Kidney epithelial cell (primary cell): ENCODE data around the gene NRG2. TPM values are rescaled to one million over a fixed set of nuclear protein-coding genes. Genes with fewer than 3 reads are reported as not detected.
A peak's percentile ranks its signal among the peaks of the same experiment; 100 is the strongest.

Experiments used
- DNase-seq: peaks from one replicate; pipeline ENCODE4 v3.0.0-alpha.2; 2010; ENCODE audit warnings: low read depth
- H3K27me3 ChIP-seq: 2 replicates; pipeline ENCODE4 v1.6.0; 2011; ENCODE audit warnings: low read length; ENCODE audit not compliant: control insufficient read depth, insufficient read depth
- H3K36me3 ChIP-seq: 2 replicates; pipeline ENCODE4 v1.5.1; 2011; ENCODE audit warnings: low read length; ENCODE audit not compliant: control insufficient read depth, insufficient read depth
- H3K4me3 ChIP-seq: 2 replicates; pipeline ENCODE4 v1.5.1; 2011; ENCODE audit warnings: low read depth, mild to moderate bottlenecking, control low read depth, low read length
- total RNA-seq: library from RNA; depleted of rRNA; stranded (reverse); fragments of >200 nt; gene quantifications from 2 replicates; pipeline ENCODE4 v1.2.3, GENCODE V29; 2015
- TF ChIP-seq, protein P1 (sequence below): IDR thresholded peaks from 2 replicates; pipeline ENCODE4 v1.5.1; 2011; ENCODE audit warnings: mild to moderate bottlenecking, moderate library complexity, low read length, control low read depth, inconsistent platforms; ENCODE audit not compliant: insufficient read depth, poor library complexity, severe bottlenecking

Gene NRG2
- total RNA-seq, 1 donor from 2014 or later = not detected

DNA sequence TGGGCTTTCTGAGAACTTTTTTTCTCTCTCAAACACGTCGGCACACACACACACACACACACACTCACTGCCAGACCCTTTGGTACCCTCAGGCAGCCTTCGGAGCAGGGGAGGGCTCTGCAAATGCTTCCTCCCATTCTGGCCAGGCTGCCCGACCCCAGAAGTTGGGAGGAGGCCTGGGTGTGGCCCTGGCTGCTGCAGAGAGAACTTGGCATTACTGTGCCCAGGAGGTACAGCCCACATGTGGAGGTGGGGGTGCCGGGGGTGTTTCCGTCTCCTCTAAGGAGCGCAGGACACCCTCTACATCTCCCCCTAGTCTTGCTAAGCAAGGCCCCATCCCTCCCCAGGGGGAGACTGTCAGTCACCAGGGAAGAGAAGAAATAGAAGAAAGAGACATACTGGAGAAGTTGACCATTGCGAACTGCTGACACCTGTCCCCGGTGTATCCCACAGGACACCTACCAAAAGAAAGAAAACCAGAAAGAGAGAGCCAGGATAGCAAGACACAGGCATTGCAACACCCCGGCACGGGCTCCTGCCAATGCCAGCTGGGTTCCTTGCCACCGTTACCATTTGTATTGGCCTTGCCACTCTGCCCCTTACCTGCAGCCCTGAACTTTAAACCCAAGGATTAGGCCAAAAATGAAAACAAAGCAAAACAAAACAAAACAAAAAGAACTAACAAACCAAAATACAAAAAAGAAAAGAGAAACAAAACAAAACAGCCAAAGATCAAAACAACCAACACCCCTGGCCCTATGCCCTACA lies 178.2 kb downstream of the NRG2 start:
- no peaks in the 10 kb centered on the region for H3K36me3 ChIP-seq
- no peak for DNase-seq
- peaks cover 22% of the 10 kb centered on the region for H3K27me3 ChIP-seq
- no peak overlapping the region for H3K4me3 ChIP-seq
- TF ChIP-seq, protein P1, sequence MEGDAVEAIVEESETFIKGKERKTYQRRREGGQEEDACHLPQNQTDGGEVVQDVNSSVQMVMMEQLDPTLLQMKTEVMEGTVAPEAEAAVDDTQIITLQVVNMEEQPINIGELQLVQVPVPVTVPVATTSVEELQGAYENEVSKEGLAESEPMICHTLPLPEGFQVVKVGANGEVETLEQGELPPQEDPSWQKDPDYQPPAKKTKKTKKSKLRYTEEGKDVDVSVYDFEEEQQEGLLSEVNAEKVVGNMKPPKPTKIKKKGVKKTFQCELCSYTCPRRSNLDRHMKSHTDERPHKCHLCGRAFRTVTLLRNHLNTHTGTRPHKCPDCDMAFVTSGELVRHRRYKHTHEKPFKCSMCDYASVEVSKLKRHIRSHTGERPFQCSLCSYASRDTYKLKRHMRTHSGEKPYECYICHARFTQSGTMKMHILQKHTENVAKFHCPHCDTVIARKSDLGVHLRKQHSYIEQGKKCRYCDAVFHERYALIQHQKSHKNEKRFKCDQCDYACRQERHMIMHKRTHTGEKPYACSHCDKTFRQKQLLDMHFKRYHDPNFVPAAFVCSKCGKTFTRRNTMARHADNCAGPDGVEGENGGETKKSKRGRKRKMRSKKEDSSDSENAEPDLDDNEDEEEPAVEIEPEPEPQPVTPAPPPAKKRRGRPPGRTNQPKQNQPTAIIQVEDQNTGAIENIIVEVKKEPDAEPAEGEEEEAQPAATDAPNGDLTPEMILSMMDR = no peak

DNA sequence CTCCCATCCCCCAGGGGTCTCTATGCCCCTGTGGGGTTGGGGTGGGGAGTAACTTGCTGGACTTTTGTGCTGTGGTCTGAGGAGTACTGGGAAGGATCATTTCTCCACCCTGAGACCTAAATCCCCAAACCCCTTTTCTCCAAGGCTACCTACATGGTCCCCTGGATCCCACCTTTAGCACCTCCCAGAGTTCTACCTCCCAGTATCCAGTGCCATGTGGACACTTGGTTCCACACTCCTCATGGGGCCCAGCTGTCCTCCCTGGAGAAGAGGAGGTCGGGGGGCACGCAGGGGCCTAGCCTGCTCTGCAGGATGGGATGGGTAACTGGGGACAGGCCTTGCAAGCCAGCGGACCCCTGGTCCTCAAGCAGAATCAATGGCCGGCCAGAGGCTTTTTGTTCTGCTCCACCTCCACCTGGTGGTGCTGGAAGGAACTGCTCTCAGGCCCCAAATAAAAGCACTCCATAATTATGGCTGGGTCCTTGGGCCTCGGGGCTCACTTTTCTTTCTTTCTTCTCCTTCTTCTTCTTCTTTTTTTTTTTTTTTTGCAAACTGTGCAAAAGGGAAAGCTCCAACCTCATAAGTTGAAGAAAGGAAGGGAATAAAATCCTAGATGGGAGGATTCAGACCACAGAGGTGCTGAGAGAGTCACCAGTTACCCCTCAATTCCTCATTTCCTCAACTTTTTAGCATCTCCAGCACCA lies 179.1 kb downstream of the NRG2 start:
- TF ChIP-seq, protein P1 = peak; percentile 83
- DNase-seq = no peak

DNA sequence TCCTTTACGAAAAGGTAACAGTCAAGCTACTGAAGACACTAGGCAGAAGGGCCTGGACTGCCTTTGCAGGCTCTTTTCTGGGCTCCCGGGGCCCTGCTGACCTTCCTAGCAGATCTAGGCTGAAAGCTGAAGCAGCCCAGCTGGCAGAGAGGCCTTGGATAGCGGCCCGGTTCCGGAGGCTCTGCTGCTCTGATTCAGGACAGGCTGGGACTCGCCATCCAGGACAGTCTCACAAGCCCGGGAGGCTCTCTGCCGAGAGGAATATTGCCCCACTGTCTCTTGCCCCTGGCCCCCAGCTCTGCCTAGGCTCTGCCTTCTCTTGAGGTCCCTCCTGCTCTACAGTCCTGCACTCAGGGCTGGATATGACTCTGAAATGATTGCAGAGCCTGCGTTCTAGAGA lies 179.7 kb downstream of the NRG2 start:
- TF ChIP-seq, protein P1 = no peak
- DNase-seq = no peak
- Histone ChIP-seq H3K27me3 (peaks cover 22% of the 10 kb centered on the region), H3K36me3 (no peaks in the 10 kb centered on the region), H3K4me3 (no peak overlapping the region)

More for the DNA sequence above, 179.1 kb downstream of the NRG2 start:
- Histone ChIP-seq H3K27me3 (peaks cover 21% of the 10 kb centered on the region), H3K4me3 (no peak overlapping the region), H3K36me3 (no peaks in the 10 kb centered on the region)

DNA sequence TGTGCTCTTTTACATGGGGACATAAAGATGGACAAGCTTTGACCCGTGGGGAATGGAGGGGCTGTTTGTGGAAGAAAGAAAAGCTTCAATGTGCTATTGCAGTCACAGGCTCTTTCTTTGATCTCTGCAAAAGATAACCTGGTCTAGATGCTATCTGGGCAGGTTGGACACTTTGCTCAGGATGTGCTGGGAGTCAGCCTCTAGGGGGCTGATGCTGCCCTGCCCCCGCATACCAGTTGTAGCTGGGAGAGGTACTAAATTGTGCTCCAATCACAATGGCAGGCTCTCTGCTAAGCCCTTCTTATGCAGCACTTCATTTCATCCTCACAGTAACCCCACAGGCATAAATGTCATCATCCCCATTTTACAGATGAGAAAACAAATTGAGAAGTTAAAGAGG lies 180.3 kb downstream of the NRG2 start:
- no peak for DNase-seq
- Histone ChIP-seq H3K36me3 (no peaks in the 10 kb centered on the region), H3K27me3 (peaks cover 22% of the 10 kb centered on the region), H3K4me3 (no peak overlapping the region)
- TF ChIP-seq, protein P1 = peak; percentile 23

- no peak for DNase-seq
- TF ChIP-seq, protein P1 = no peak
- H3K36me3 ChIP-seq = no peaks in the 10 kb centered on the region
- H3K4me3 ChIP-seq = no peak overlapping the region
- peaks cover 27% of the 10 kb centered on the region for H3K27me3 ChIP-seq
Measured at GRCh38 chr5:139862313-139862712, 180.8 kb downstream of the NRG2 start.
